Sigmoid colon (tissue), 7 donors: Measurements from ENCODE around the gene GPR17. TPM values are rescaled to one million over a fixed set of nuclear protein-coding genes. Genes with fewer than 3 reads are reported as not detected.

ENCODE experiments used
- DNase-seq: peaks from one replicate; pipeline ENCODE4 v3.0.0-alpha.2; 2019
- H3K27ac ChIP-seq, 4 donors: fragments of 200-600 bp; sonication (generic); one replicate each; pipeline ENCODE4 v1.5.1; 2016 to 2019; ENCODE audit warnings: mild to moderate bottlenecking in 1 of 4
- H3K27me3 ChIP-seq, 3 donors: fragments of 200-600 bp; sonication (generic); one replicate each; pipeline ENCODE4 v1.5.1; 2019; ENCODE audit warnings: mild to moderate bottlenecking in 1 of 3
- H3K36me3 ChIP-seq, 4 donors: fragments of 200-600 bp; sonication (generic); one replicate each; pipeline ENCODE4 v1.5.1; 2016 to 2019
- H3K4me1 ChIP-seq, 4 donors: fragments of 200-600 bp; sonication (generic); one replicate each; pipeline ENCODE4 v1.5.1; 2017 to 2019
- H3K4me3 ChIP-seq, 4 donors: fragments of 200-600 bp; sonication (generic); one replicate each; pipeline ENCODE4 v1.5.1; 2017 to 2019; ENCODE audit warnings: mild to moderate bottlenecking in 2 of 4, moderate library complexity in 1 of 4
- H3K9me3 ChIP-seq, 4 donors: fragments of 200-600 bp in 3 of 4; sonication (generic) in 3 of 4; one replicate each; pipeline versions ENCODE4 v1.5.1 to v1.6.1; 2013 to 2019
- CTCF ChIP-seq, 4 experiments: fragments of 450-650 bp in 3 of 4; fragments of 200-600 bp in 1 of 4; IDR thresholded peaks; one replicate each; pipeline ENCODE4 v1.5.1; 2016 to 2019; ENCODE audit warnings: antibody characterized with exemption in 4 of 4, mild to moderate bottlenecking in 3 of 4, moderate library complexity in 2 of 4
- EP300 ChIP-seq, 4 donors: sonication (generic); formaldehyde crosslinking; IDR thresholded peaks; one replicate each; pipeline ENCODE4 v1.6.1; 2017; ENCODE audit warnings: antibody characterized with exemption in 4 of 4
- POLR2A ChIP-seq, 2 donors: fragments of 450-650 bp; IDR thresholded peaks; one replicate each; pipeline ENCODE4 v1.6.1; 2016; ENCODE audit warnings: antibody characterized with exemption in 2 of 2, mild to moderate bottlenecking in 2 of 2, moderate library complexity in 2 of 2
- POLR2AphosphoS5 ChIP-seq, 4 donors: sonication (generic); formaldehyde crosslinking; IDR thresholded peaks; one replicate each; pipeline ENCODE4 v1.6.1; 2017; ENCODE audit warnings: antibody characterized with exemption in 4 of 4
- WGBS, 2 donors: extraction: QIAGEN DNeasy Blood & Tissue Kit; methylation state at CpG; one replicate each; pipeline ENCODE4 v1.1.7; 2013; 5-methylcytosine and 5-hydroxymethylcytosine counted together
- intact Hi-C: fragments of 100-400 bp; cut with DNase I; formaldehyde crosslinking; loops from one replicate; pipeline ENCODE4 v1.15.1; 2023
- polyA plus RNA-seq, 3 donors: library from polyadenylated mRNA; stranded (reverse); fragments of 200-250 nt; gene quantifications; one replicate each; pipeline ENCODE4 v1.2.3, GENCODE V29; 2013
- total RNA-seq, 4 donors: library from RNA; depleted of rRNA; stranded (reverse); fragments of >200 nt; gene quantifications; one replicate each; pipeline ENCODE4 v1.1.0, GENCODE V29; 2016
- donor health status: healthy with polysubstance abuse.
- donor health status: Bipolar disorder and iron deficiency.
- donor health status: healthy.

GPR17 gene
- total and polyA plus RNA-seq, 7 donors, result 0.36 to 1.4 (median 0.60) TPM; not detected in 2

- 74 to 88% methylated on average over 12 of the region's 12 CpGs for WGBS, 2 donors
- Histone ChIP-seq H3K9me3 (no peaks in the 10 kb centered on the region), H3K4me1 (peaks cover 0 to 28% (median 14%) of the 10 kb centered on the region in 4 donors), H3K27me3 (peaks cover 0 to 19% (median 5%) of the 10 kb centered on the region in 3 donors), H3K36me3 (no peaks in the 10 kb centered on the region), H3K4me3 (no peak overlapping the region), H3K27ac (no peak overlapping the region)
- intact Hi-C loops, result no loop called here
- peak; percentile 63 for DNase-seq
- TF ChIP-seq POLR2AphosphoS5 (IDR thresholded peaks at IDR 0.05) (peak in 2 of 4 donors; percentile 23), EP300 (IDR thresholded peaks at IDR 0.05) (no peak), CTCF (IDR thresholded peaks at IDR 0.05) (no peak), POLR2A (IDR thresholded peaks at IDR 0.05) (no peak)
Observed at GRCh38 chr2:127626175-127626574, 19.8 kb upstream of the GPR17 start.

GRCh38 chr2:127626917-127627739, 18.8 kb upstream of the GPR17 start:
- no peak for TF ChIP-seq POLR2A (IDR thresholded peaks at IDR 0.05)
- TF ChIP-seq CTCF (IDR thresholded peaks at IDR 0.05), result no peak
- peak in 2 of 4 donors; percentile 27 to 36 for TF ChIP-seq POLR2AphosphoS5 (IDR thresholded peaks at IDR 0.05)
- TF ChIP-seq EP300 (IDR thresholded peaks at IDR 0.05), result no peak
- 93 to 95% methylated on average over 28 of the region's 28 CpGs for whole genome bisulfite sequencing, 2 donors
- intact Hi-C loops, result no loop called here

GRCh38 chr2:127627740-127628571, 18.0 kb upstream of the GPR17 start:
- intact Hi-C loops, result no loop called here
- peaks cover 0 to 7% (median 0%) of the 10 kb centered on the region in 3 donors for H3K27me3 ChIP-seq
- H3K27ac ChIP-seq, result no peak overlapping the region
- no peaks in the 10 kb centered on the region for H3K9me3 ChIP-seq
- peaks cover 0 to 45% (median 32%) of the 10 kb centered on the region in 4 donors for H3K4me1 ChIP-seq
- peak; percentile 66 for DNase-seq
- H3K36me3 ChIP-seq, result no peaks in the 10 kb centered on the region
- 92 to 95% methylated on average over 18 of the region's 18 CpGs for WGBS, 2 donors
- no peak overlapping the region for H3K4me3 ChIP-seq
- TF ChIP-seq EP300 (IDR thresholded peaks at IDR 0.05) (no peak), POLR2AphosphoS5 (IDR thresholded peaks at IDR 0.05) (peak in 2 of 4 donors; percentile 81 to 83)

More at GRCh38 chr2:127626917-127627739, 18.8 kb upstream of the GPR17 start:
- Histone ChIP-seq H3K27me3 (peaks cover 0 to 15% (median 4%) of the 10 kb centered on the region in 3 donors), H3K4me1 (peaks cover 0 to 37% (median 24%) of the 10 kb centered on the region in 4 donors), H3K36me3 (no peaks in the 10 kb centered on the region), H3K27ac (no peak overlapping the region), H3K9me3 (no peaks in the 10 kb centered on the region), H3K4me3 (no peak overlapping the region)
- no peak for DNase-seq

GRCh38 chr2:127628767-127629614, 17.0 kb upstream of the GPR17 start:
- WGBS, 2 donors, result 91% methylated on average over 17 of the region's 17 CpGs
- H3K27ac ChIP-seq, result peak overlapping the region in 2 of 4 donors; percentile 89 to 97
- no peak for DNase-seq
- no peaks in the 10 kb centered on the region for H3K36me3 ChIP-seq
- TF ChIP-seq POLR2AphosphoS5 (IDR thresholded peaks at IDR 0.05), result peak; percentile 10 to 74 (median 48)
- no peak for TF ChIP-seq POLR2A (IDR thresholded peaks at IDR 0.05)
- no peak for TF ChIP-seq CTCF (IDR thresholded peaks at IDR 0.05)
- TF ChIP-seq EP300 (IDR thresholded peaks at IDR 0.05), result no peak
- intact Hi-C loops, result no loop called here
- no peaks in the 10 kb centered on the region for H3K9me3 ChIP-seq
- H3K4me1 ChIP-seq, result peaks cover 0 to 55% (median 42%) of the 10 kb centered on the region in 4 donors
- H3K4me3 ChIP-seq, result no peak overlapping the region
- H3K27me3 ChIP-seq, result peaks cover 0 to 1% (median 0%) of the 10 kb centered on the region in 3 donors
